GM21529 (cell line): ENCODE data around the gene CPLX3.
A peak's percentile ranks its signal among the peaks of the same experiment; 100 is the strongest.

Experiments used
- ATAC-seq: cut with Tn5 transposase; IDR thresholded peaks from one replicate; pipeline ENCODE4 v1.9.1; 2021; ENCODE audit not compliant: unreplicated experiment

Gene CPLX3

DNA sequence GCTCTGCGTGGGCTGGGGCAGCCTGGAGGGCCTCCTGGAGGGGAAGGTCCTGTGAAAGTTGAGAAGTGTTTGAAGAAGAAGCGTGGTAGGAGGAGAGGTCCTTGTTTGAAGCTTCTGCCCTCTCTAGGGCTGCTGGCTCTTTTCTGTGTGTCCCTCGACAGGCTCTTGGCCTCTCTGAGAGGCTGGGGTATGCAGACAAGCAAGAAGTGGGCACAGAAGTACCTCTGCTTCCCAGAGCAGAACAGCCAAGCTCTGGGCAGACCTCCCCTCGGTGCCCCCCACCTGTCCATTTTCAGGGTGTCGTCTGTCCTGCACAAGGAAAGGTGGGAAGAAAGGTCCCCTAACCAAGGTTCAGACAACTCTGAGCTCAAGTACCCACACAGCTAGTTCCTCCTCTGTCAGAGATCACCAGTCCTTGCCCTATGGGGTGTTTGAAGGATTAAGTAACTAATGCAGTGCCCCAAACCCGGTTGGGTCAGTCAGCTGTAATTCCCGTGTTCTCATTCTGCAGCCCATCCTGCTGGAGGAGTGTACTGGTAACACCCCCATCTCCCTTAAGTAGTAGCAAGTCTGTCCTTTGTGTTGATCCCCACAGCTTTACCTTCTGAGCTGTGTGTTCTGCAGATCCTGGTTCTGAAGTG lies 38.3 kb upstream of the CPLX3 start:
- no peak for ATAC-seq

GRCh38 chr15:74788683-74789151 lies 37.7 kb upstream of the CPLX3 start:
- ATAC-seq: peak; percentile 25

DNA sequence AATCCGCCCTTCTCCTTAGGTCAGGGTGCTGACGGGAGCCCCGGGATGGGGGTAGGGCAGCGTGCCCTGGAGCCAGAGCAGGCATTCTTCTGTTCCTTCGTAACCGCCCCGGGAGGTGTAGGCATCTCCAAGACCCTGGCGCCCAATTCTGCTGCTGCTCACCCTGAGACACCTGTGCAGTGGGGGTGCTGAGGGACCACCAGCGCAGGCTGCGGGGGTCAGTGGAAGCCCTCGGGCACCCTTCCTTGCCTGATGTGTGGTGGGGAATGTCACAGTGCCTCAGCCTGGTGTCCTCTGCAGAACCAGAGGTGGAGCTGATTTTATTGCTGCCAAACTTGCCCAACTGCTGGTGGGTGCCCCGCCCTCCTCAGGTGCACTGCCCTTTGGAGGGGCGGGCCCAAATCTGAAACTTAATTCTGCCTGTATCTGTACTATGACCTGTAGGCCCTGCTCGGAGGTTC lies 37.2 kb upstream of the CPLX3 start:
- ATAC-seq: no peak

DNA sequence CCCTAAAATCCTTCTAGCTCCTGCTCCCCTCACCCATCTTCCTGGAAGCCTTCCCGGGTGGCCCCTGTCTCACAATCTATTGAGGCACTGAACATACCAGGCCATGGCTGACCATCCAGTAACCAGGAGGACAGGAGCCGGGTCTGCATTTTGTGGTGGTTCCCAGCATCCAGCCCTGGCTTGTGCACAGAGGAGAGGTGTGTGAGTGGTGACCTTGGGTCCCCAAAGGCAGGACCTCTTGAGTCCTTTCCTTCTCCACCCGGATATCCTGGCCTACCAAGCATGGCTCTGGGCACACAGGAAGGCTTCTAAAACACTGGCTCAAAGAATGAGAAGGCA lies 36.7 kb upstream of the CPLX3 start:
- ATAC-seq: no peak

DNA sequence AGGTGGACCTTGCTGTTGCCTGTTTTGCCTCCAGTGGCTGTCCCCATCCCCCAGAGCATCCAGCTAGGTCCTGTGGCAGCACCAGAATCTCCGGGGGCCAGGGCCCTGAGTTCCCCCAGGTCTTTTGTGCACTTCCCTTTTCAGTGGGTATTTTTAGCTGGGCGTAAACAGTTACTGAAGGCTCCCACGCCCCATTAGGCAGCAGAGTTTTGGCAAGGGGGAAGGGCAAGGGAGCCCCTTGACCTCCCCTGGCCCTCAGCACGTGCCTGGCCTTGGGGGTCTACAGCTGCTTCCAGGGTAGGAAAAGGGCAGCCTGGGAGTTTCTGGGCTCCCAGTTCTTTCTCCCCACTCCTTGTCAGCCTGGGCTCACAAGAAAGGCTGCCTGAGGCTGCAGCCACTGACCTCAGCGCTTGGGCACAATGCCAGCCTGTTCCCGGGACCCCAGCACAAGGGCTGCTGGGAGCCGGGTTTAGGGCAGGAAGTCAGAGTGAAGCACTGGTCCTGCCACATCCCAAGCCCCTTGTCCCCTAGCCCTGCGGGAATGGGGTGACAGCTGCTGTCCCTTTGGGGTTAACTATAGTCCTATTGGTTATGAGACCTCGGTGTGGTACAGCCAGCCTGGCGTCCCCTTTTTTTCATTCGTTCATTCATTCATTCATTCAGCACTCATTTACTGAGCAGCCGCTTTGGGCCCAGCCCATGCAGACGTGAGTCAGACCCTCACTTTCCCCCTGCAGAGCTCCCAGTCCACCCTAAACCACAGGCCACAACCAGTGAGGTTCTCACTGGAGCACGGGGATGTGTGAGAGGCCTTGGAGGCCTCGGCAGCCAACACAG lies 36.1 kb upstream of the CPLX3 start:
- ATAC-seq: no peak

DNA sequence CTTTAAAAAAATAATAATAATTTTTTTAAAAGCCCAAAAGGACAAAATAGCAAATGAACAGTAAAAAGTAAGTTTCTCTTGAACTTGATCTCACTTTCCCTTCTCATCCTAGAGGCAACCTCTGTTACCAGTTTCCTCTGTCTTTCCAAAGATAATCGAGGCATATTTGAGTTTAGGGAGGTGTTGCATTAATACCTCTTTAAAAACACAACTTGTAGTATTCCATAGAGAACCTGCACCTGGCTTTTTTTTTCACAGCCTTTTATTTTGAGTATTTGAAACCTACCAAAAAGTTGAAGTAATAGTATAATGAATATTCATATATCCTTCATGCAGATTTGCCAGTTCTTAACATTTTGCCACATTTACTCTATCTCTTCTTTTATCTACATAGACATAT lies 35.4 kb upstream of the CPLX3 start:
- ATAC-seq: no peak

- no peak for ATAC-seq
These were observed 34.8 kb upstream of the CPLX3 start for GRCh38 chr15:74791667-74792066.

GRCh38 chr15:74792227-74793016 lies 34.0 kb upstream of the CPLX3 start:
- no peak for ATAC-seq

DNA sequence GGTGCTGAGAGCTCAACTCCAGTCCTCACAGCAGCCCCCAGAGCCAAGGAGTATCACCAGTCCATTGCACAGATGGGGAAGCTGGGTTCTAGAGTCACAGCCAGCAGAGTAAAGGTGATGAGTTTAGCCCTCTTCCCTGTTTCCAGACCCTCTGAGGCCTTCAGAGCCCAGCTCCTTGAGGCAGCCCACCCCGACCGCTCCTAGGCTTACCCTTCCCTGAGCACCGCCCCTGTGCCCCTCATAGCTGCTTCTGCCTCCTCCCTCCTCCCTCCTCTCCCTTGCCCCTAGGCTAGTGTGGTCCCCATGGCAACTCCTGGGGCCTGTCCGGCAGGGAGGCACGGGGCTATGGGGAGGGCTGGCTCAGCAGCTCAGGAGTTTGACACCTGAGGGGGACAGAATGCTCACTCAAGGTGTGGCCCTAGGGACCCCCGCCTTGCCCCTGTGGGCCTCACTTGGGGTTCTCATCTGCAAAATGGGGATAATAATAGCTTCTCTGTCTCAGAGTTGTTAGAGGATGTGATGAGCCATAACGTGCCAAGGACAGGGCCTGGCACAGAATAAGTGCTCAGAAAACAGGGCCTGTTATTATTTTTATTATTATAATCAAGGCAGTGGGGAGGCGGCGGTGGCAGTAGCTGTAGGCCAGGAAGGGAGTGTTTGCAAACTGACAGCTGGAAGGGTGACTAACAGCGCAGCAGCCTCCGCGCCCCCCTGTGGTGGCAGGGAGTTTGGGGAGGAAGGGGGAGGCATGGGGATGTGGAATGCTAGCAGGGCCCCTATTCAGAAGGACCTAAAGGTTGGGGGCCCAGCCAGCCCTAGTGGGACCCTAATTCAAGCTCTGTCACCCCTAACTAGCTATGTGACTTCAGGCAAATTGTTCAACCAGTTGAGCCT lies 33.0 kb upstream of the CPLX3 start:
- no peak for ATAC-seq

DNA sequence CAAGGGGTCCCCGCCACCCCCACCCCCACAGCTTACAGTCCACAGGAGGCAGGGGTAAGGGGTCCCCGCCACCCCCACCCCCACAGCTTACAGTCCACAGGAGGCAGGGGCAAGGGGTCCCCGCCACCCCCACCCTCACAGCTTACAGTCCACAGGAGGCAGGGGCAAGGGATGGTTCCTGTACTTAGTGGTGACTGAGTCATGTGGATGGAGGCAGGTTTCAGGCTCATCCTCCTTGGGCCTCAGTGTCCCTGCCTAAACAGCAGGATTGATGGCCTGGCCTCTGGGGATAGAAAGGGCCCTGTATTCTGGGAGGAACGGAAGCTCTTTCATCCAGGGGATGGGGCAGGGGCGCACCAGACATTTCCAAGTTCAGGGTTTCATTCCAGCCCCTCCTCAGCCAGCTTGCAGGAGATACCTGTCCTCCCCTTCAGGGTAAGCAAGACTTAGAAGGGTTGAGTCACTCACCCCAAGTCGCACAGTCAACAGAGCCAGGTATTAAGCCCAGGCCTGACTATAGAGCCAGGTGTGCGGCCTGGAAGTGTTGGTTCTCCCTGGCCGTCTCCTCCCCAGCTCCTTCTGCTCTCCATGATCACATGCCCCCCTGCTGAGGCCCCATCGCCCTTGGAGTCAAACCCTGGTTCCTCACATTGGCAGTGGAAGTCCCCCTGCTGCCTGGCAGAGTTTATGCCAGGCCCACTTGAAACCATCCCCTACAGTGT lies 32.0 kb upstream of the CPLX3 start:
- no peak for ATAC-seq

- ATAC-seq: no peak
These were observed 31.5 kb upstream of the CPLX3 start for GRCh38 chr15:74794970-74795349.

GRCh38 chr15:74795966-74796625 lies 30.3 kb upstream of the CPLX3 start:
- no peak for ATAC-seq

- peak; percentile 47 for ATAC-seq
These were observed 27.8 kb upstream of the CPLX3 start for GRCh38 chr15:74798388-74799254.

DNA sequence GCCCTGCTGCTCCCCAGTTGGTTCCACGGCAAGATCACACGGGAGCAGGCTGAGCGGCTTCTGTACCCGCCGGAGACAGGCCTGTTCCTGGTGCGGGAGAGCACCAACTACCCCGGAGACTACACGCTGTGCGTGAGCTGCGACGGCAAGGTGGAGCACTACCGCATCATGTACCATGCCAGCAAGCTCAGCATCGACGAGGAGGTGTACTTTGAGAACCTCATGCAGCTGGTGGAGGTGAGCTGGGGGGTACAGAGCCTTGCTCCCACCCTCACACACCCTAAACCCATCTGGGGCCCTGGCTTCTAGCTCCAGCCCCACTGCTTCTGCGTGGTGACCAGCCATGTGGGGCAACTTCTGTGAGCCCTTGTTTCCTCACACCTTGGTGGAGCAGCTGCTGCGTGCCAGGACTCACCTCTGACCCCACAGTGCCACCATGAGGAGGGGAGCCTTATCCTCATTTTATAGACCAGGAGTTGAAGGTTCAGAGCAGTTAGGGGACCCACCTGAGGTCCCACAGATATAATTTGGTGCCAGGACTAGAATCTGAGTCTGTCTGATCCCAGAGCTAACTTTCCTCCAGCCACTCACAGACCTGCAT lies 27.1 kb upstream of the CPLX3 start:
- ATAC-seq: no peak

DNA sequence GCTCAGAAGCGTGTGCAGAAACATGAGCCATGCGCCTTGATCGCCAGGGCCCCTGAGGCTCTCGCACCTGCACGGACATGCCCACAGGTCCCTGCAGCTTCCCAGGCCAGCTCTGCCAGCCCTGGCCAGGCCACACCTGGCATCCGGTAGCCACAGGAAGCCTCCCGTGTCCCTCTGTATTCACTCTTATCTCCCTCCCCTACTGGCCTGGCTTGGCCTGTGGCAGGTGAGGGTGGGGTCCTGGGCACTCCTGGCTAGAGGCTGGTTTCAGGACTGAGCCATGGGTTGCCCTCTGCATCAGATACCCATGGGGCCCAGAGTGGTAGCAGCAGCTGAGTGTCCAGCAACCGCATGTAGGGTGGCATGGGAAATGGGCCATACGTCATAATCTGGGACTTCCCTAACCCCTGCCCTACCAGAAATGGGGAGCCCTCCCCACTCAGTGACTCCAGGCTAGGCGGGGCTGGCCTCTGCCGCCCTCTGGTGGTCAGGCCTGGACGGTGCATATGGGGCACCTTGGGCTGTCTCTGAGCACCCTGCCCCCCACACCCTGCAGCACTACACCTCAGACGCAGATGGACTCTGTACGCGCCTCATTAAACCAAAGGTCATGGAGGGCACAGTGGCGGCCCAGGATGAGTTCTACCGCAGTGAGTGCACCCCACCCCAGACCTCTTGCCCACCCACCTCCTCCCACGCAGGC lies 26.4 kb upstream of the CPLX3 start:
- ATAC-seq: peak; percentile 72

- no peak for ATAC-seq
These were observed 25.8 kb upstream of the CPLX3 start for GRCh38 chr15:74800559-74801094.

GRCh38 chr15:74801311-74801997 lies 25.0 kb upstream of the CPLX3 start:
- no peak for ATAC-seq
